Measurements from ENCODE around the gene IL1RAPL1.

- TF ChIP-seq CTCF (IDR thresholded peaks at IDR 0.05) (no peak), EP300 (IDR thresholded peaks at IDR 0.05) (no peak), POLR2A (IDR thresholded peaks at IDR 0.05; ENCODE audit: low read depth) (no peak)
These were observed 904.4 kb downstream of the IL1RAPL1 start for GRCh38 chrX:29491659-29492058.

All from esophagus muscularis mucosa (tissue), 4 donors.